Rectal smooth muscle tissue (tissue), 1 donor: Measurements from ENCODE around the gene CACNB3.
"Not testable (repeated sequence)": the region's sequence is repeated elsewhere in the genome, so short reads cannot be mapped to it uniquely, and the experiment has no call there.

Source experiments
- H3K27ac ChIP-seq: one replicate; pipeline ENCODE4 v1.7.0; 2013; ENCODE audit warnings: low read depth, low read length, inconsistent platforms
- H3K27me3 ChIP-seq: one replicate; pipeline ENCODE4 v1.7.0; 2013; ENCODE audit warnings: low read length; ENCODE audit not compliant: control insufficient read depth, insufficient read depth
- H3K36me3 ChIP-seq: one replicate; pipeline ENCODE4 v1.7.0; 2013; ENCODE audit warnings: low read length; ENCODE audit not compliant: control insufficient read depth, insufficient read depth
- H3K4me1 ChIP-seq: one replicate; pipeline ENCODE4 v1.7.0; 2013; ENCODE audit warnings: low read length; ENCODE audit not compliant: control insufficient read depth, insufficient read depth
- H3K4me3 ChIP-seq: one replicate; pipeline ENCODE4 v1.7.0; 2013; ENCODE audit warnings: low read length
- H3K9ac ChIP-seq: one replicate; pipeline ENCODE4 v1.7.0; 2013; ENCODE audit warnings: low read length

The CACNB3 gene

GRCh38 chr12:48827026-48827425, 8.7 kb downstream of the CACNB3 start:
- Histone ChIP-seq H3K9ac (no peak overlapping the region), H3K27me3 (no peaks in the 10 kb centered on the region), H3K4me1 (no peaks in the 10 kb centered on the region), H3K27ac (no peak overlapping the region), H3K36me3 (peaks cover 32% of the 10 kb centered on the region), H3K4me3 (no peak overlapping the region)

- H3K4me1 ChIP-seq, result no peaks in the 10 kb centered on the region
- H3K9ac ChIP-seq, result no peak overlapping the region
- H3K36me3 ChIP-seq, result peaks cover 38% of the 10 kb centered on the region
- H3K27me3 ChIP-seq, result no peaks in the 10 kb centered on the region
- no peak overlapping the region for H3K4me3 ChIP-seq
- H3K27ac ChIP-seq, result no peak overlapping the region
Measured at GRCh38 chr12:48827513-48828096, 9.3 kb downstream of the CACNB3 start.

- H3K36me3 ChIP-seq, result peaks cover 43% of the 10 kb centered on the region
- H3K27ac ChIP-seq, result no peak overlapping the region
- no peak overlapping the region for H3K4me3 ChIP-seq
- H3K4me1 ChIP-seq, result no peaks in the 10 kb centered on the region
- H3K27me3 ChIP-seq, result no peaks in the 10 kb centered on the region
- no peak overlapping the region for H3K9ac ChIP-seq
Measured at GRCh38 chr12:48828293-48828692, 10.0 kb downstream of the CACNB3 start.

- H3K36me3 ChIP-seq, result peaks cover 45% of the 10 kb centered on the region
- no peaks in the 10 kb centered on the region for H3K27me3 ChIP-seq
- H3K4me3 ChIP-seq, result no peak overlapping the region
- no peak overlapping the region for H3K27ac ChIP-seq
- H3K9ac ChIP-seq, result no peak overlapping the region
- H3K4me1 ChIP-seq, result no peaks in the 10 kb centered on the region
Measured at GRCh38 chr12:48828841-48829575, 10.7 kb downstream of the CACNB3 start.

GRCh38 chr12:48831257-48831656, 13.0 kb downstream of the CACNB3 start:
- no peaks in the 10 kb centered on the region for H3K4me1 ChIP-seq
- peaks cover 47% of the 10 kb centered on the region for H3K36me3 ChIP-seq
- H3K4me3 ChIP-seq, result no peak overlapping the region

GRCh38 chr12:48832321-48833060, 14.2 kb downstream of the CACNB3 start:
- Histone ChIP-seq H3K27ac (no peak overlapping the region), H3K9ac (no peak overlapping the region), H3K27me3 (no peaks in the 10 kb centered on the region), H3K4me3 (no peak overlapping the region), H3K4me1 (no peaks in the 10 kb centered on the region), H3K36me3 (peaks cover 52% of the 10 kb centered on the region)

More at GRCh38 chr12:48831257-48831656, 13.0 kb downstream of the CACNB3 start:
- H3K27me3 ChIP-seq, result no peaks in the 10 kb centered on the region
- no peak overlapping the region for H3K9ac ChIP-seq
- no peak overlapping the region for H3K27ac ChIP-seq

- Histone ChIP-seq H3K4me3 (no peak overlapping the region), H3K4me1 (no peaks in the 10 kb centered on the region), H3K27me3 (no peaks in the 10 kb centered on the region), H3K36me3 (peaks cover 25% of the 10 kb centered on the region), H3K9ac (no peak overlapping the region), H3K27ac (no peak overlapping the region)
Measured at GRCh38 chr12:48838048-48838447, 19.8 kb downstream of the CACNB3 start.

- H3K4me3 ChIP-seq, H3K27me3 ChIP-seq, H3K4me1 ChIP-seq, H3K27ac ChIP-seq, H3K9ac ChIP-seq: not testable (repeated sequence)
- peaks cover 22% of the 10 kb centered on the region for H3K36me3 ChIP-seq
Measured at GRCh38 chr12:48842021-48842420, 23.7 kb downstream of the CACNB3 start.

GRCh38 chr12:48851883-48852733, 33.8 kb downstream of the CACNB3 start, which contains the start of gene DDX23:
Gene DDX23 (minus strand): TSS chr12:48852163. CDS start chr12:48845782, 6,381 bp downstream.
- Histone ChIP-seq H3K27me3 (no peaks in the 10 kb centered on the region), H3K27ac (peak within 1 kb of the TSS; percentile 88), H3K36me3 (no peaks in the 10 kb centered on the region), H3K4me3 (peak within 1 kb of the TSS; percentile 98), H3K4me1 (peaks cover 9% of the 10 kb centered on the region), H3K9ac (peak within 1 kb of the TSS; percentile 78)

- Histone ChIP-seq H3K4me3 (peak overlapping the region; percentile 98), H3K27ac (peak overlapping the region; percentile 80), H3K27me3 (no peaks in the 10 kb centered on the region), H3K4me1 (peaks cover 9% of the 10 kb centered on the region), H3K9ac (peak overlapping the region; percentile 0), H3K36me3 (no peaks in the 10 kb centered on the region)
Measured at GRCh38 chr12:48852734-48853688, 34.7 kb downstream of the CACNB3 start.

- Histone ChIP-seq H3K27me3 (no peaks in the 10 kb centered on the region), H3K4me3 (no peak overlapping the region), H3K36me3 (no peaks in the 10 kb centered on the region), H3K4me1 (peaks cover 9% of the 10 kb centered on the region), H3K9ac (no peak overlapping the region), H3K27ac (no peak overlapping the region)
Measured at GRCh38 chr12:48854488-48854887, 36.2 kb downstream of the CACNB3 start.
